BLaER1 (cell line): ENCODE data around the gene CRACDL.
"Not testable (repeated sequence)": the region's sequence is repeated elsewhere in the genome, so short reads cannot be mapped to it uniquely, and the experiment has no call there.

Experiments
- H3K27ac ChIP-seq: shearing (Covaris generic); formaldehyde crosslinking; 2 replicates; pipeline ENCODE4 v1.8.1; 2022
- H3K27me3 ChIP-seq: shearing (Covaris generic); formaldehyde crosslinking; 2 replicates; pipeline ENCODE4 v1.8.1; 2022
- H3K36me3 ChIP-seq: shearing (Covaris generic); formaldehyde crosslinking; 2 replicates; pipeline ENCODE4 v1.8.1; 2022
- H3K4me1 ChIP-seq: shearing (Covaris generic); formaldehyde crosslinking; 2 replicates; pipeline ENCODE4 v1.8.1; 2022
- H3K4me2 ChIP-seq: shearing (Covaris generic); formaldehyde crosslinking; 2 replicates; pipeline ENCODE4 v1.8.1; 2022
- H3K4me3 ChIP-seq: shearing (Covaris generic); formaldehyde crosslinking; 2 replicates; pipeline ENCODE4 v1.8.1; 2022
- H3K9ac ChIP-seq: shearing (Covaris generic); formaldehyde crosslinking; 2 replicates; pipeline ENCODE4 v1.8.1; 2022
- H3K9me3 ChIP-seq: shearing (Covaris generic); formaldehyde crosslinking; 2 replicates; pipeline ENCODE4 v1.8.1; 2022
- H4K20me1 ChIP-seq: shearing (Covaris generic); formaldehyde crosslinking; 2 replicates; pipeline ENCODE4 v1.8.1; 2022
- Cebpa-rat ChIP-seq: shearing (Covaris generic); IDR thresholded peaks from 2 replicates; pipeline ENCODE4 v1.8.1; 2022

The CRACDL gene

GRCh38 chr2:98761909-98762308, 174.1 kb downstream of the CRACDL start:
- Histone ChIP-seq H3K27ac (0 out of 2 replicates have a peak overlapping the region, but pooled peaks have one; percentile 81), H3K36me3 (no peaks in the 10 kb centered on the region), H3K4me2 (peak overlapping the region; percentile 83), H3K9me3 (no peaks in the 10 kb centered on the region), H3K9ac (no peak overlapping the region), H4K20me1 (no peaks in the 10 kb centered on the region), H3K4me1 (peaks cover 100% of the 10 kb centered on the region), H3K27me3 (no peaks in the 10 kb centered on the region), H3K4me3 (no peak overlapping the region)
- no peak for TF ChIP-seq Cebpa-rat

DNA sequence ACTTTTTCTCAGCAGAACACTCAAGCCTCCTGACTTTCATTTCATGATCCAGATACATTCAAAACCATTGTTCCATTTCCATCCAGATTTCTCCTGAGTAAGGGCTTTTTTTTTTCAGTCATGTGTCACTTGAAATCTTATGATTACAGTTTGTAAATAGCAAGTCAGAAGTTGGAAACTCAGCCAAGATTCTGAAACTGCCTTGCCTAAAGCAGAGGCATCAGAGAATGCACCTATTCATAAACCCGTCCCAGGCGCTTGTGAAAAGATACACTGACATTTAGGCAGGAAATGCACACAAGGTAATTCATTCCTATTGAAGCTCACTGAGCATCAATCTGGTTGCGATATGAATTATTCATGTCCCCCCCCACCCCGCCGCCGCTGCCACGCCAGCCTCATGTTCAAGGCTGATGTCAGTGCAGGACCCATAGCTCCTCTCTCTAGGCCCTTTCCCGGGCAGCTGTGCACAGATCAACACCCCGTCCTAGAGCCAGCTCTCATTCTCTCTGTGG, 174.7 kb downstream of the CRACDL start:
- TF ChIP-seq Cebpa-rat: no peak
- peak overlapping the region; percentile 81; the same call in 1 of the 2 replicates for H3K27ac ChIP-seq
- H3K4me3 ChIP-seq: no peak overlapping the region
- H3K4me2 ChIP-seq: peak overlapping the region; percentile 83
- no peak overlapping the region for H3K9ac ChIP-seq
- no peaks in the 10 kb centered on the region for H3K9me3 ChIP-seq
- H3K27me3 ChIP-seq: no peaks in the 10 kb centered on the region
- peaks cover 100% of the 10 kb centered on the region for H3K4me1 ChIP-seq
- no peaks in the 10 kb centered on the region for H4K20me1 ChIP-seq
- H3K36me3 ChIP-seq: no peaks in the 10 kb centered on the region

GRCh38 chr2:98759827-98760625, 176.0 kb downstream of the CRACDL start:
- 0 out of 2 replicates have a peak overlapping the region, but pooled peaks have one; percentile 15 for H3K9ac ChIP-seq
- H3K36me3 ChIP-seq: no peaks in the 10 kb centered on the region
- H4K20me1 ChIP-seq: no peaks in the 10 kb centered on the region
- peak overlapping the region; percentile 37; the same call in 1 of the 2 replicates for H3K4me3 ChIP-seq
- peak overlapping the region; percentile 83 for H3K4me2 ChIP-seq
- TF ChIP-seq Cebpa-rat: no peak
- H3K4me1 ChIP-seq: peaks cover 90% of the 10 kb centered on the region
- no peaks in the 10 kb centered on the region for H3K9me3 ChIP-seq
- H3K27me3 ChIP-seq: no peaks in the 10 kb centered on the region
- H3K27ac ChIP-seq: peak overlapping the region; percentile 81

DNA sequence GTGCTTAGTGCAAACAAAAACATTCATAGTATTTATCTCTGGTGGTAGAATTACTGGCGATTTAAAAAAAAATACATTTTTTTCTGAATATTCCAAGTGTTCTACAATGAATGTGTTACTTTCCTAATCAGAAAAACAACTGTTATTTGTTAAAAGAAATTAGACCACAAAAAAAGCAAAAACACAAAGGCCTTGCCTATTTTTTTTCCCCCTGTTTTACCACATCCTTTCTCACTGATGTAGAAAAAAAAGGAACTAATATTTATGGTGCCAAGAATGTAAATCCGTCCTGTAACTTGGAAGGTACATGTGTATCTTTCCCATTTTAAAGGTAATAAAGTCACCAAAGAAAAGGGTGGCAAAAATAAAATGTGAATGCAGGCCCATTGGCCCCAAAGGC, 176.7 kb downstream of the CRACDL start:
- H3K27ac ChIP-seq: peak overlapping the region; percentile 81
- TF ChIP-seq Cebpa-rat: no peak
- peak overlapping the region; percentile 37; the same call in 1 of the 2 replicates for H3K4me3 ChIP-seq
- 0 out of 2 replicates have a peak overlapping the region, but pooled peaks have one; percentile 15 for H3K9ac ChIP-seq
- H4K20me1 ChIP-seq: no peaks in the 10 kb centered on the region
- peak overlapping the region; percentile 83 for H3K4me2 ChIP-seq
- peaks cover 83% of the 10 kb centered on the region for H3K4me1 ChIP-seq
- H3K9me3 ChIP-seq: no peaks in the 10 kb centered on the region
- no peaks in the 10 kb centered on the region for H3K27me3 ChIP-seq
- H3K36me3 ChIP-seq: no peaks in the 10 kb centered on the region

DNA sequence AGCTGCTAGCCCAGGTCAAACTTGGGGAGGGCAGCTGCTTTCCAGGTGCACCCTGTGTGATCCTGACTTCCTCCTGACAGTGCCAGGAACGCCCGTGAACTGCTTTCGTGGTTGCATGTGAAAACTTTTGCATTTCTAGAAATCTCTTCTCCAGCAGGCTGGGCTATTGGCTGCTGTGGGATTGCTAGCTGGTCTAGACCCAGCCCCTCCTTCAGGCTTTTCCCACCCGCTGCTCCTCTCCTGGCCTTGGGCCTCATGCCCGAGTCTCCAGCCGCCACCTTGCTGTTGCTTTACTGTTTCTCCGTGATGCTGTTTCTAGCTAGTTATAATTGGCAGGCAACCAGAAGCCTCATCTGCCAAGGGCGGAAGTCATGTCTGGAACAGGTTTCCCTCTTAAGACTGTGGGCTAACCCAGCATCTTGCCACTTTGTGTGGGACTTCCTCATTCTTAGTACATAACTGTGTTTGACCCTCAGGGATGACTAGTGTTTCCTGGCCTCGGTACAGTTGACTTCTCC, 178.1 kb downstream of the CRACDL start:
- no peaks in the 10 kb centered on the region for H3K36me3 ChIP-seq
- peaks cover 5% of the 10 kb centered on the region; the same call in 1 of the 2 replicates for H3K9me3 ChIP-seq
- H3K4me2 ChIP-seq: peak overlapping the region; percentile 83
- TF ChIP-seq Cebpa-rat: no peak
- H3K27me3 ChIP-seq: no peaks in the 10 kb centered on the region
- H3K27ac ChIP-seq: peak overlapping the region; percentile 81
- peak overlapping the region; percentile 34; the same call in 1 of the 2 replicates for H3K9ac ChIP-seq
- no peaks in the 10 kb centered on the region for H4K20me1 ChIP-seq
- H3K4me1 ChIP-seq: peaks cover 69% of the 10 kb centered on the region
- peak overlapping the region; percentile 37; the same call in 1 of the 2 replicates for H3K4me3 ChIP-seq

DNA sequence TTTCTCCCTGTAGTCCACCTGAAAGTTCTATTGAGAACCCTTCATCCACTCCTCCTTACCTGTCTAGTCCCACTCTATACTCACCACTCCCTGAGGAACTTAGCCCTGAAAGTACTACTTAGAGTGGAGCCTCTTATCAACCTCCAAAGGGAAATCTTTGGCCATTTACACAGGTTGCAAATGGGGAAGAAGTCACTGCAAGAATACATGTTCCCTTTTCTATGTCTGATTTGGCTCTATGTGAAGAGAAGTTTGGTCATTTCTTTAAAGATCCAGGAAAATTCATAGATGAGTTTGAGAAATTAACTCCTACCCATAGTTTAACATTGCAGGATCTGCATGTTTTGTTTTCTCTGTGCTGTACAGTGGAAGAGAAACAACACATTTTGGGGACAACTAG, 182.2 kb downstream of the CRACDL start:
- H3K27me3 ChIP-seq: no peaks in the 10 kb centered on the region
- no peak overlapping the region for H3K9ac ChIP-seq
- H3K36me3 ChIP-seq: no peaks in the 10 kb centered on the region; the same call in 1 of the 2 replicates
- H3K4me1 ChIP-seq: peaks cover 36% of the 10 kb centered on the region
- no peak for TF ChIP-seq Cebpa-rat
- no peaks in the 10 kb centered on the region for H4K20me1 ChIP-seq
- H3K27ac ChIP-seq: no peak overlapping the region
- no peak overlapping the region for H3K4me3 ChIP-seq
- no peak overlapping the region for H3K4me2 ChIP-seq
- H3K9me3 ChIP-seq: peaks cover 12% of the 10 kb centered on the region; the same call in 1 of the 2 replicates

DNA sequence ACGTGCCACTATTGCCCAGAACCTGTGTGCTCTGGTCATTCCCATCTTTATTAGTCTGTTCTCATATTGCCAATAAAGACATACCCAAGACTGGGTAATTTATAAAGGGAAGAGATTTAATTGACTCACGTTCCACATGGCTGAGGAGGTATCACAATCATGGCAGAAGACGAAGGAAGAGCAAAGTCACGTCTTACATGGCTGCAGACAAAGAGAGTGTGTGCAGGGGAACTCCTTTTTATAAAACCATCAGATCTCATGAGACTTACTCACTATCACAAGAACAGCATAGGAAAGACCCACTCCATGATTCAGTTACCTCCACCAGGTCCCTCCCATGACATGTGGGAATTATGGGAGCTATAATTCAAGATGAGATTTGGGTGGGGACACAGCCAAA, 183.3 kb downstream of the CRACDL start:
- Histone ChIP-seq H3K4me1 (peaks cover 36% of the 10 kb centered on the region), H3K9me3 (peaks cover 12% of the 10 kb centered on the region; the same call in 1 of the 2 replicates)
- H3K9ac ChIP-seq, H4K20me1 ChIP-seq, H3K27me3 ChIP-seq, H3K36me3 ChIP-seq, H3K4me3 ChIP-seq, H3K4me2 ChIP-seq, H3K27ac ChIP-seq: not testable (repeated sequence)

GRCh38 chr2:98751748-98752147, 184.3 kb downstream of the CRACDL start:
- H4K20me1 ChIP-seq: no peaks in the 10 kb centered on the region
- no peak overlapping the region for H3K9ac ChIP-seq
- no peaks in the 10 kb centered on the region for H3K27me3 ChIP-seq
- no peak overlapping the region for H3K4me2 ChIP-seq
- TF ChIP-seq Cebpa-rat: no peak
- peaks cover 27% of the 10 kb centered on the region for H3K4me1 ChIP-seq
- H3K9me3 ChIP-seq: peaks cover 12% of the 10 kb centered on the region; the same call in 1 of the 2 replicates
- H3K4me3 ChIP-seq: no peak overlapping the region
- H3K36me3 ChIP-seq: no peaks in the 10 kb centered on the region; the same call in 1 of the 2 replicates
- no peak overlapping the region for H3K27ac ChIP-seq

- H3K36me3 ChIP-seq: no peaks in the 10 kb centered on the region; the same call in 1 of the 2 replicates
- no peaks in the 10 kb centered on the region for H3K27me3 ChIP-seq
- no peak for TF ChIP-seq Cebpa-rat
- H3K4me1 ChIP-seq: peaks cover 20% of the 10 kb centered on the region
- no peak overlapping the region for H3K4me2 ChIP-seq
- no peak overlapping the region for H3K27ac ChIP-seq
- peaks cover 12% of the 10 kb centered on the region; the same call in 1 of the 2 replicates for H3K9me3 ChIP-seq
- no peaks in the 10 kb centered on the region for H4K20me1 ChIP-seq
- H3K4me3 ChIP-seq: no peak overlapping the region
- H3K9ac ChIP-seq: no peak overlapping the region
Measured at GRCh38 chr2:98750593-98751282, 185.3 kb downstream of the CRACDL start.
